ENCODE data around the gene SPEG.

The SPEG gene

DNA sequence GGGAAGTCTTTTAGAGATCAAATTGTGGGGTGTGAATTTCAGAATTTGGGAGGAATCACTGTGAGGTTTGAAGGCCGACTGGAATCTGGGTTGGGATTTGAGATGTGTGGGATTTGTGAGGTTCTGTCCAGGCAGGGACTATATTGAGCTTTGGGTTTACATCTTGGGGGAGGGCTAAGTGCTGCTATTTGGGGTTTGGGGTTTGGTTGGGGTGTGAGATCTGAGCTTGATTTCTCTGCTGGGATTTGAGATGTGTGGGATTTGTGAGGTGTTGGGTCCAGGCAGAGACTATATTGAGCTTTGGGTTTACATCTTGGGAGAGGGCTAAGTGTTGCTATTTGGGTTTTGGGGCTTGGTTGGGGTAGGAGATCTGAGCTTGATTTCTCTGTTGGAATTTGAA lies 64.9 kb downstream of the SPEG start:
- DNase-seq, result no peak

DNA sequence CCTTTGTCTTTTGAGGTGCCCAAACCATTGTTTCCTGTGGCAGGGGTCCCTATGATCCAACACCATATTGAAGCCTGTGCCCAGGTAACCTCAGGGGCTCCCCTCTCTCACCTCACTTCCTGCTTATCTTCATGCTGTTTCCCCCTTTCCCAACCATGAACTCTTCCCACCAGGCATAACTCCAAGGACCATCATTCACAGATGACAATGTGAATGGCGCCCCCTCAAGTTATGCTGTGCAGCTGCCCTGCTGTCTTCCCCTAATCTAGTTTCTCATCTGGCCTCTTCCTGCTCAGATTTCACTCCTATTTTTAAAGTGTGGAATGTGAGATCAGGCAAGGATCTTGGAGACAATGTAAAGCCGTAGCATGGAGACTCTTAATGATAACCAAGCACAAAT lies 65.5 kb downstream of the SPEG start:
- DNase-seq, result no peak

DNA sequence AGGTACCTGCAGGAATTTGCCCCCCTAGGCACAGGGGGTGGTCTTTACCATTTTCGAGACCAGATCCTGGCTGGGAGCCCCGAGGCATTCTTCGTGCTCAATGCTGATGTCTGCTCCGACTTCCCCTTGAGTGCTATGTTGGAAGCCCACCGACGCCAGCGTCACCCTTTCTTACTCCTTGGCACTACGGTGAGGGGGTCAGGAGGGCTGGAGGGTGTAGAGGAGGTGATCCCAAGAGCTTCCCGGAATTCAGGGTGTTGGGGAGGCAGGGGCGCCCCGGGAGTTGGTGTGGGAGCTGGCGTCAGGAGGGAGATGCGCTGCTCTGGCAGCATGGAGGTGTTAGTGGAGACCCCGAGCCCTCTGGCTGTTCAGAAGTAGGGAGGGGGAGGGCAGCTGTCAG lies 67.2 kb downstream of the SPEG start:
- no peak for DNase-seq

DNA sequence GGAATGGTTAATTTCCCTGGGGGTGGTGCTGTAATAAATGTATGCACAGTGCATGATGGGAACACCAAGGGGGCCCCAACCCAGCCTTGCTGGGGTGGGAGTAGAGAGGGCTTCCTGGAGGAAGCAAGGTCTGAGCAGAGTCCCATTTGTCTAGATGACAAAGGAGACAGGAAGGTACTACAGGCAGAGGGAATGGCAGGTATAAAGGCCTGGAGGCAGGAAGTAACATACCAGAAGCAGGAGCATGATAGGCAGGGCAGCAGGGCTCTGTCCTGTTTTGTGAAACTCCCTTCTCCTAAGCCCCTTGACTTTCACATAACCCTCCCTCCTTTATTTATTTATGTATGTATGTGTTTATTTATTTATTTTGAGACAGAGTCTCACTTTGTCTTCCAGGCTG lies 68.0 kb downstream of the SPEG start:
- DNase-seq, result no peak

DNA sequence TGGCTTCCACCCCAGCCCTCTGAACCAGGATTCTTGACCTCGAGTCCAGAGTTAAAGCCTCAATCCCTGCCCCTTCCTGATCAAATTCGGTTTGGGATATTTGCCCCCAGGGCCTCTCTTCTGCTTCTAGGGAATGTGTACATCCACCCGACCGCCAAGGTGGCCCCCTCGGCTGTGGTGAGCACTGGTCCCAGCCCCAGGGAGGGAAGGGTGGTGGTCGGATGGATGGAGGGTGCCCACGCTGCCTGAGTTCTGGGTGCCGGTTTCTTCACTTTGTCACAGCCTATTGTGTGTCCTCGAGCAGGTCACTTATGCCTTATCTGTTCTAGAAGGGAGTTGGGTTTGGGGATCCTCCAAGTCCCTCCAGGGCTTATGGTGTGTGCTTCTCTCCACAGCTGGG lies 70.9 kb downstream of the SPEG start:
- DNase-seq, result no peak

DNA sequence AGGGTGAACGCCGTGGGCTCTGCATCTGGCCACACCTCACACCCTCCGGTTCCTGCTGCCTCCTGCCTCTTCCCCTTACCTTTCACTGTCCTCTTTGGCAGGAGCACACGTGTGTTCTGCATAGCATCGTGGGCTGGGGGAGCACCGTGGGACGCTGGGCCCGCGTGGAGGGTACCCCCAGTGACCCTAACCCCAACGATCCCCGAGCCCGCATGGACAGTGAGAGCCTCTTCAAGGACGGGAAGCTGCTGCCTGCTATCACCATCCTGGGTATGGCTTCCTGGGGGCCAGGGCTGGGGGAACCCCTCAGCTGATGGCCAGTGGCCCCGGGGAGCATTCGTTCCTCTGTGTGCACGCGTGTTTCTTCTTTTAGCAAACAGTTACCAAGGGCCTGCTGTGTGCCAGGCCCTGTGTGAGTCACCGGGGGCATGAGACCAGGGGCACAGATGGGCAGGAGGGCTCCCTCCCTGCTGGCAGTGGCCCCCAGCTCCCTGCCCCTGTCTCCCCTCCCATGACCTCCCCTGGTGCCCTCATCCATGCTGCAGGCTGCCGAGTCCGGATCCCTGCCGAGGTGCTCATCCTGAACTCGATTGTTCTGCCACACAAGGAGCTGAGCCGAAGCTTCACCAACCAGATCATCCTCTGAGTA lies 71.6 kb downstream of the SPEG start:
- DNase-seq, result no peak

DNA sequence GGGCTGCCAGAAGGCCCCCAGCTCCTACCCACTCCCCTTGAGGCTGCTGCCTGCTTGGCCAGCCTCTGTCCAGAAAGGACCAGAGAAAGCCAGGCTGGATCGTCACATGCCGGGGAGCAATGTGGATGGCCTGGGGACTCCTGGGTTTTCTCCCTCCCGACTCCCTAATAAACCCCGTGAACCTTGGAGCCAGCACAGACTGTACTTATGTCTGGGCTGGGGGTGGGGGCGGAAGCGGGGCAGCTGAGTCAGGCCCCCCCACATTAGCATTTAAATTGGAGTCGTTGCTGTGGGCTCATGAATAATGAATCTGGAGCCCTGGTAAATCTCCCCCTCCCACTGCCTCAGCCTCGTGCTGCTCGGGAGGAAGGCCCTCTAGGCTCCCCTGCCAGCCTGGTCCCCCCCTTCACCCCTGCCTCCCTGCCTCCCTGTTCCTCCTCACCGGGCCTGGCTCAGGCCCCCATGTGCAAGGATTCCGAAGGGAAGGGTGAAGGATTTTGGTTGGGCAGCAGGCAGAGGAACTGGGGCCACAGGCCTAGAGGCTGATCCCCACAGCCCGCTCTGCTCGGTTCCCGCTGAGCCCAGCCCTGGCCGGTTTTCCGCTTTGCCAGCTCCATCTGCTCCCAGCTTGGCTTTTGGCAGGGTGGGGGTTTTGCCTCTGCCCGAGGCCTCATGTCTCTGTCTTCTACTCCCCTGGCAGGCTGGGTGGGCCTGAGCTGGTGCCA lies 72.3 kb downstream of the SPEG start:
- no peak for DNase-seq

DNA sequence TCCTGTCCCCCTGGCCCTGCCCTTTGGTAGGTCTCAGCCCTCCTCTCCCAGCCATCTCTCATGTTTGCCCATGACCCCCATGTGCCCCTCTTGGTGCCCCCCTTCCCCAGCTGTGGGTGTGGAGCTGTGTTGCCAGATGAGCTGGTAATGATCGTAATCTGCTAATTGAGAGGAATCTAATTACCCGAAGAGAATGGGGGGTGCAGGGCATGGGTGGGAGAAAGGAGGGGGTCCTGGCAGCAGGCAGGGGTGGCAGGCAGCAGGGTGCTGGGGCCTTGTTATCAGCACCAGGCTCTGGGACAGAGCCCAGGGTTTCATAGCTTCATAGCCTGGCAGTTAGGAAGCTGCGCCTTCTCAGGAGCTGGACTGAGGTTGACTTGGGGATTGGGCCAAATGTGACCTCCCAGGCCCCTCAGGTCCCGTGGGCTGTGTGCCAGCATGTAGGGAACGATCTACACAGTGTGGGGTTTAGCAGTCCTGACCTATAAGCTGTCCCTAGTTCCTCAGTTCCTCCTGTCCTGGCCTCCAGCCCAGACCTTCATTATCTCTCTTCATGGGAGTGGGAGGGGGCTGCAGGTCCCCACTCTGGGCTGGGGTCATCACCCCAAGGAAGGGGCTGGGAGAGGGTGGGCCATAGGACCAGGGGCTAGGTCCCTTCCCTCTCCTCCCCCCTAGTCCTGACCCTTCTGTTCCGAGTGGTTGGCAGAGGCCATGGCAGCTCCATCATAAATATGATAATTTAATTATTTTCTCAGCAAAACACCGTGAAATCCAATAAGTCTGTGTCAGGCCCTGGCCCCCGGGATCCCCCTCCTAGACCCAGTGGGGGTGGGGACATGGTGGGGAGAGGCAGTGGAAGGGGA lies 73.2 kb downstream of the SPEG start:
- no peak for DNase-seq

DNA sequence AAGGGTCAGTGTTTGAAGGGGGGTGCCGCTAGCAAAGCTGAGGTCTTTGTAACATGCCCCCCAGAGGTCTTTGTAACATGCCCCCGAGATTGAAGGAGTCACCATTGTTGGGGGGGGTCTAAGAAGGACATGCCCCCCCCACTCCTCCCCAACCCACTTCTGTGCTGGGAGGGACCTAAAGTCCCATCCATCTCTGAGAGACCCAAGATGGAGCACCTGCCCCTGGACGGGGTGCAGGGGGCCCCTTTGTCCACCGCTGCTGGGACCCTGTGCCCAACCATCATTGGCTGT lies 73.7 kb downstream of the SPEG start:
- DNase-seq, result no peak

DNA sequence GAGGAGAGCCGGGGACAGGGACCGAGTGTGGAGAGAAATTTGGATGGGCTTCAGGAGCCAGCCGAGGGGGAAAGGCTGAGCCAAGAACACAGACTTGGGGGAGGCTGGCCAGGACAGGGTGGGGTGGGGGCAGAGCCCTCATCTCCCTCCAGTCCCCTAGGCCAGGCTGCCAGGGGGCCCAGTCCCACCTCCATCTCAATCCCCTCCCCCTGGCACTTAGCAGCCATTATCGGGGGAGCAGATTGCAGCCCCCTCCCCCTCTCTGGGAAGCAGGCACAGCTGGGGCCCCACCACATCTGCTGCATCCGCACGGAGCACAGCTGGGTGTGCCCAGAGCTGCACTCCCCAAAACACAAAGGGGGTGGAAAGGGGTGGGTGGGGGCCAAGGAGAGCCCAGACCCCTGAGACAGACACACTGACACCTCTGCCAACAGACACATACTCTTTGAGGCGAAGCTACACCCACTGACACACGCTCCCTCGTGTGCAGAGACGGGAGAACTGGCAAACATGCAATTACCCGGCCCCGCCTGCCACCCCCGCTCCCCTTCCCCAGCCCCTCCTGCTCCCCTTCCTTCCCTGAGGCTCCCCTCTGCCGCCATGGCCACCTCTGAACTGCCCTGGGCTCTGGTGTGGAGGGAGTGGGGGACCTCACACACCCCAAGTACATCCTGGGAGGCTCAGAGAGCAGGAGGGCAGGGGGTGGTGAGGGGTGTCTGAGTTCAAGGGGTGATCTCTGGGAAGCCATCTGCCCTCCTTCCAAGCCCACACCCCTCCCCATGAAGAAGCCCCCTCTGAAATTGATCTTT lies 74.5 kb downstream of the SPEG start:
- no peak for DNase-seq

DNA sequence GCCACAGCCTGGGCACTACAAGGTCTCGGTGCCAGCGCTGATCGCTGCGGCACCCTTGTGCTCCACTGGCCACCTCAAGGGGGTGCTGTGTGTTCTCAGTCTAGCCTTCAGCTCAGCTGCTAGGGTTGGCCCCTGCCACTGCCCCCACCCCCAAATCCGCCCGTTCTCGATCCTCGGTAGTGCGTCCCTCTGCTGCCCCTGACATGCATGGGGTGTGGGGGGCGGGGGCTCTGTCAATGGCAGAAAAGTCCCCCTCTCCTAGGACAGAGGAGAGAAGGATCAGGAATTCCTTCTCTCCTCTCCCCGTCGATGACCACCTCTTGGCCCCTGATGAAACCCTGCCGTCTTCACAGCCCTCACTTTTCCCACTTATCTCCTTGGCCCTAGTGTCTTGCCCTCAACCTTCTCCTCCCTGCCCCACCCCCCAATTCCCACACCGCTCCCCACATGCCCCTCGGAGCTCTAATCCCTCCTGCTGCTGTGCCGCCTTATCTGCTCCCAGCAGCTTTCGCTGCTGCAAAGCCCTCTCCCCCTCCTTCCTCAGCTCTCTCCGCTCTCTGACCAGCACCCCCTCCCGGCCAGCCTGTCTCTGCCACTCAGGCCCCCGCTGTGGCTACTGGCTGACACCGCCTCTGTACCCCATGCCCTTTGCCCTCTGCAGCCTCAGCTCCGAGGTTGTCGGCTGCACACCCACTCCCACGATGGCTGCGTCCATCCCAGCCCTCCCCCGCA lies 75.3 kb downstream of the SPEG start:
- peak; percentile 48 for DNase-seq

DNA sequence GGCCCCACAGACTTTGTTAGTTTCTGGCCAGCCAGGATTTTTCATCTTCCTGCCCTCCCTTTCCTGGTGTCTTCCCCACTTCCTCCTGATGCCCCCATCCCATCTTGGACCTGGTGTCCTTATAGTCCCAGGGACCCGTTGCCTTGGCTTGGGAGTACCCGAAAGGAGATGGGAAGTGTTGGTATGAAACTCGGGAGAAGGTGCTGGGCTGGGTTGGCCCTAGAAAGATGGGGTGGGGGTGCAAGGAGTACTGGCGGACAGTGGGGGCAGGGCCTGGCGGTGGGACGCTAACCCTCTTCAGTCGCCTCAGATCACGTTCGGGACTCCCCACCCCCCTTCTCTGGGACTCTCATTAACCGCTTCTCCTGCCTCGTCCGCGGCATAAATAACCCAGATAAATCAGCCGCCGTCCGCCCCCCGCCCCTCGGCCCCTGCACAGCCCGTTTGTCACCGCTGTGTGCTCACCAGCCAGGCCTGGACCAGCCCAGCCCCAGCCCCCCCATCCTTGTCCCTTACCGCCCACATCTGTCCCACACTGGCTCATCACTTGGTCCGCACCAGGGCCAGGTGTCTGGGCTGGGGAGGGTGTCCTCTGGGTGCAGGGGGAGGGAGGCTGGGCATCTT lies 76.0 kb downstream of the SPEG start:
- no peak for DNase-seq

DNA sequence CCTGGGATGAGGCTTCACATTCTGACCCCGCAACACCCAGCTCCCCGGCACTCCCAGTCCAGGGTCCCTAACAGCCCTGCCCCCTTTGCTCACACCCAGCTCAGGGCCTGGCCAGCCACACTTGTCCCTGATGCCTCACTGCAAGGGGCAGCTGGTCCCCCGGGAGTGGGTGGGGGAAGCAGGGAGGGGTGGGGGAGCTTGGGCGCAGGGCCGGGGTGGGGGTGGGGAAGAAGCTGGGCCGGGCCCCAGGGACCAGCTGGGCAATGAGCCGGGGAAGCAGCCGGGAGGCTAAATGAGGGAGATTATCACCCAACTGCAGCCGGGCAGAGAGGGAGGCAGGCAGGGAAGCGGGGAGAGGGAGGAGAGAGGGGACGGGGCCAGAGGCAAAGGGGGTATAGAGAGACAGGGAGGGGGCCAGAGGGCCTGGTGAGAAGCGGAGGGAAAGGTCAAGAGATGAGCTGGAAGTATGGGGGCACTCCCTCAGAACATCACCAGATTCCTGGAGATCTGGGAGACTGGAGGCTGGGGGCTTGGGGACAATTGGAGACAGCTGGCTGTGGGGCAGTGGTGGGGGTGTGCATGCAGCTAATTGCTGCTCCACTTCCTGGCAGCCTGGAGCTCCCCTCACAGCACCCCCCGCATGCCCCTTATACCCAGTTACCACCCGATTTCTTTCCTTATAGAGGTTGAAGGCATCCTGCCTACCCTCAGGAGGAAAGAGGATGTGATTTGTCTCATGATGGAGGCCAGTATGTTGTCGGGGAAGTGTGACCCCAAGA lies 77.1 kb downstream of the SPEG start:
- no peak for DNase-seq

DNA sequence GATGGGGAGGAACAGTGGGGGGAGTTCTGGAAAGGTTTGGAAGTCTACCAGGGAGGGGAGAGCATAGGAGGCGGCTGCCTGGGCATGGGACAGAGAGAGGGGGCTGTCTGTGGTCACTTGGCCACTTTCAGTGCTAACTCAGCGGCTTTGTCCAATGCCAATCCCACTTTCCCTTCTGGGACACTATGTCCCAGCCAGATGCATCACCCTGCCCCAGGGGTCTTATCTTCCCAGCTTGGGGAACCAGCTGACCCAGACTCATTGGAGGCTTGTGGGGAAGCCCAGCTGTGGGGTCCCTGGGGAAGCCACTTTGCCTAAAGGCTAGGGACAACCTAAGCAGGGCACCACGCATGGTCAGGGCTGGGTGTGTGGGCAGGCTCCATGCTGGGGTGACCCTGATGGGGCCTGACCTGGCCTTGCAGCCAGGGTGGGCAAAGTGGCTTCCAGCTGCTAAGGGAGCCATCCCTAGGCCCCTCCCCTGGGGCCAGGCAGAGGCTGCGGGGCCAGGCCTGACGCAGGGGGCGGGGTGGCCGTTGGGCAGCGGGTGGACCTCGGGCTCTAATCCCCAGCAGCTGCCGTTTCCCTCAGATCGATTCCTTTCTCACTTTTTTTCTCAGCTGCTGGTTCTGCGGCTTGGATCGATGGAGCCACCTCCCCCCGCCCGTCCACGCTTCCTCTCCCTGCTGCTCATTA lies 78.0 kb downstream of the SPEG start:
- no peak for DNase-seq

DNA sequence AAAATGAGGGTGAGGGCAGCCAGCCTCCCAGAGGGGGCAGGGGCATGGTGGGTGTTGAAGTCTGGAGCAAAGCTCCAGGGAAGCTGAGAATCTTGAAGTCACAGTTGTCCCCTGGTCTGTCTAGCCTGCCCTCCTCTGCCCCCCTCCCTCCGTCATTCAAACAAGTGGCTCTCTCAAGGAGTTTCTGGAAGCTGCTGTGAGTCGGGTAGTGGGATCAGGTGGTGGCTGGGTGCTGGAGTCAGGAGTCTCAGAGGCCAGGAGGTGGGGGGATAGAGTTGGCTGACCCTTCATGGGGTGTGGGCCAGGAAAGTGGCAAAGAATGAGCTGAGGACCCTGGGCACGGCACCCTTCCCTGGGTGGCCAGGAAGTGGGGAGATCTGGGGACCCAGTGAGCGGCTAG lies 79.1 kb downstream of the SPEG start:
- no peak for DNase-seq

DNA sequence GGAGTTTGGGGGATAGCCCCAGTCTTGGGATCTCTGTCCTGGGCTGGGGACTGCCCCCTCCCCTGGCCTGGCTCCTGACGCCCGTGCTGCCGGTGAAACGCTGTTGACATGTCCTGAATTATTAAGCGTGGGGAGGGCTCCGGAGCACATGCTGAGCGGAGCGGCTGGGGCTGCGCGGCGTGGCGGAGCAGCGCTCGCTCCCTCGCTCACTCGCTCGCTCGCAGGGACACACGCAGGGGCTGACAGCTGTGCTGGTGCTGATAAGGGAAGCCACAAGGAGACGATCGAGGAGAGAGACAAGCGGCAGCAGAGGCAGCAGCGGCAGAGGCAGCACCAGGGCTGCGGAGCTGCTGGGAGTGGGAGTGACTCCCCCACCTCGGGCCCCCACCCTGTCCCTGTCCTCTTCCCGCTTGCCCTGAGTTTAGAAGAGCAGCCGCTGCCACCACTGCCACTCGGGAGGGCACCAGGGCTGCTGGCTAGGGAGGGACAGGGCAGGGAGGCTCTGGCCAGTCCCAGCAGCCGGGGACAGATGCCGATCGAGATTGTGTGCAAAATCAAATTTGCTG lies 79.6 kb downstream of the SPEG start, which contains the start of gene ASIC4:
ASIC4 (plus strand) TSS at position 287 of the 566 bp plus-strand sequence; CDS start at position 530, 243 bp downstream.
- no peak for DNase-seq

DNA sequence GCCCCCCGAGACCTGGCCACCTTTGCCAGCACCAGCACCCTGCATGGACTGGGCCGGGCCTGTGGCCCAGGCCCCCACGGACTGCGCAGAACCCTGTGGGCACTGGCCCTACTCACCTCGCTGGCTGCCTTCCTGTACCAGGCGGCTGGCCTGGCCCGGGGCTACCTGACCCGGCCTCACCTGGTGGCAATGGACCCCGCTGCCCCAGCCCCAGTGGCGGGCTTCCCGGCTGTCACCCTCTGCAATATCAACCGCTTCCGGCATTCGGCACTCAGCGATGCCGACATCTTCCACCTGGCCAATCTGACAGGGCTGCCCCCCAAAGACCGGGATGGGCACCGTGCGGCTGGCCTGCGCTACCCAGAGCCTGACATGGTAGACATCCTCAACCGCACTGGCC lies 80.2 kb downstream of the SPEG start:
- DNase-seq, result no peak

DNA sequence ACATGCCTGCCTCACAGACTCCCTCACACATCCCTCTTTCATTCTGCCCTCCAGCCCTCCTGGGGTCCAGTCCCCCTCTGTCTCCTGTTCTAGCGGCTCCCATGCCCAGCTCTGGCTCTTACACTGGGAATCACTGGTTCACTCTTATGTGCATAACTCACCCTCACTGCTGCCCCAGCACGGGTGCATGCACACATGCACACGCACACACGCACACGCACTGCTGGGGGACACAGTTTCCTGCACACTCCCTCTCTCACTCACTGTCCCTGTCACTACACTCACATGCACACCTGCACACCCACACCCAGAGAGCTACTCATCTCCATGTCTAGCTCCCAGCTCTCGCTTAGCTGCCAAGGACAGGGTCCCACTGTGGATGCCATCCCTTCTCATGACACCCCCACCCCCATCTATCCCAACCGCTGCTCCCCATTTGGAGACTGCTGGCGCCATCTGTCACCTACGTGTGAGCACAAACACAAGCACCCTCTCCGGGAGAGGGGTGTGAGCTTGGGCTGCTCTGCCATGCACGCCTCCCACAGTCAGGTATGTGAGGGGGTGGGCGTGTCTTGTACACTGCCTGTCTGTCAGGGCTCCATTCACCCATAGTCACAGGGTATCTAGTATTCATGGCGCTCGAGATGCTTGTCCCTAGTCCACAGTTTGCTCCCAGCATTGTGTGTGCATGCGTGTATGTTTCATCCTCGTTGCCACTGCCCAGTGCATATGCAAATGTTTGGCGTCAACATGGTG lies 81.4 kb downstream of the SPEG start:
- DNase-seq, result no peak

DNA sequence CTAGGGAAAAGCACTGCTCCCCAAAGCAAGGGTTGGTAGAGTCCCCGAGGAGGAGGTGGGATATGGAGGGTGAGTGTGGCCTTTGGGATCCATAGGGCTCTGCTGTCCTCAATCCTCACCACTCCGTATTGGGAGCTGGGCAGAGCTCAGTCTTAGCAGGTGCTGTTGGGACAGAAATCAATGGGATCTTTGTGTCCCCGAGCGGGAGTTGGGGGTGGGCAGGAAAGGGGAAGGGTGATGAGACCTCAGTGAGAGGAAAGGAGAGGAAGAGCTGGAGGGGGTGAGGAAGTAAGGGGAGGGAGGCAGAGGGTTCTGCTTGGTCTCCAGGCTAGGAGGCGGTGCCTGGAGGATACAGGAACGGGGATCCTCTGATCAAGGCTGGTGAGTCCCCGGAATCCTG lies 82.2 kb downstream of the SPEG start:
- DNase-seq, result no peak

Data from stimulated activated CD4-positive, alpha-beta T cell treated with anti-CD3 and anti-CD28 coated beads, Interleukin-1b, Interleukin-23, amount 100 ng/mL, for 48 hours (primary cell).